Measurements from ENCODE around the gene CAPZA2. TPM values are rescaled to one million over a fixed set of nuclear protein-coding genes. Genes with fewer than 3 reads are reported as not detected.

Gene CAPZA2
- polyA plus RNA-seq, 2 of the 4 experiments (the other 2 are of a cell fraction), result 151 to 213 TPM

DNA sequence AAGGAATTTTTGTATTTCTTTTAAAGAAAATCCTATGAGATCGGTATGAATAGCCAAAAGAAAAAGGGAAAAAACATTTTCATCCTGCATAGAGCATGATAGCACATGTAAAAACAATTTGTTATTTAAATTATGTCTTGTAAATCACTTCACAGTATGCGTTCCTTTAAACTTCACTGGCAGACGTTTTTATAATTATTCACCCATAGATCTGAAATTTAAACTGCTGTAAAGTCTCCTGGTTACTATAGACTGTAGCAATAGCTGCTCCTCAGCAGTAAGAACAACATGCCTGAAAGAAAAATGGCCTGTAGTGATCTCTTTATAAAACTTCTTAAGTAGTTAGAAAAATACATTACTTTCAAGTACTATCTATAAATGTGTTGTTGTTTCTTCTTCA lies 26.5 kb downstream of the CAPZA2 start:
- POLR2A ChIA-PET, result no interaction called here
- no peak for ATAC-seq

DNA sequence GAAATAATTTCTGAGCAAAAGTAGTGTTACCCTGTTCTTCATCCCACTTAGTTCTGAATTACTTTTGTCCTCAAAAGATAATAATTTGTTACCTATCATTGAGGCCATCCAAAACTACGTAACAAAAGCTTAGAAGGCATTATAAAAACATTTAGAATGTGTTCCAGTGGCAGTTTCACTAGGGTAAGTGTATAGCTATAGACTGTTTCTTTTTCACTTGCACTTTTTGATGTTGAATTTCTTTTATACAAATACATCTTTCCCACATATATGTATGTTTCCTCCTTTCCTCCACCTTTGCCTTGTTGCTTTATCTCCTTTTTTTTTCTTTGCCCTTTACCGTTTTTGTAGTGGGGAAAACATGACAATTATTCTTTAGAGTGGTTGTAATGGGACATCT lies 33.5 kb downstream of the CAPZA2 start:
- H3K4me3 ChIP-seq, result no peak overlapping the region
- WGBS (ENCODE audit: missing lambda C conversion rate), result 70% methylated on average over 2 of the region's 2 CpGs
- no peak overlapping the region for H3K27ac ChIP-seq
- H3K4me2 ChIP-seq, result no peak overlapping the region
- ATAC-seq (no peak), DNase-seq (ENCODE audit: low read depth in 1 of 2, low spot score in 1 of 2) (no peak), FAIRE-seq (no peak)
- no peak for TF ChIP-seq KDM1A (IDR thresholded peaks at IDR 0.05; ENCODE audit: low read depth)
- no peak for TF ChIP-seq FOSL2 (IDR thresholded peaks at IDR 0.05)
- TF ChIP-seq FOSL2 (CRISPR knock-in tag; IDR thresholded peaks at IDR 0.05), result no peak
- TF ChIP-seq CHD2 (IDR thresholded peaks at IDR 0.05; ENCODE audit: low read length, partially characterized antibody), result no peak
- TF ChIP-seq RFX5 (IDR thresholded peaks at IDR 0.05), result no peak
- TF ChIP-seq JUN (IDR thresholded peaks at IDR 0.05), result no peak
- no peak for TF ChIP-seq CHD4 (IDR thresholded peaks at IDR 0.05; ENCODE audit: borderline replicate concordance)
- TF ChIP-seq POLR2AphosphoS2 (conservative IDR thresholded peaks at IDR 0.05; ENCODE audit: low read length), result no peak
- no peak for TF ChIP-seq SREBF2 (IDR thresholded peaks at IDR 0.05)
- no peak for TF ChIP-seq MAZ (IDR thresholded peaks at IDR 0.05; ENCODE audit: borderline replicate concordance, low read depth, low read length)
- TF ChIP-seq SMC3 (IDR thresholded peaks at IDR 0.05), result no peak
- TF ChIP-seq, protein P1, sequence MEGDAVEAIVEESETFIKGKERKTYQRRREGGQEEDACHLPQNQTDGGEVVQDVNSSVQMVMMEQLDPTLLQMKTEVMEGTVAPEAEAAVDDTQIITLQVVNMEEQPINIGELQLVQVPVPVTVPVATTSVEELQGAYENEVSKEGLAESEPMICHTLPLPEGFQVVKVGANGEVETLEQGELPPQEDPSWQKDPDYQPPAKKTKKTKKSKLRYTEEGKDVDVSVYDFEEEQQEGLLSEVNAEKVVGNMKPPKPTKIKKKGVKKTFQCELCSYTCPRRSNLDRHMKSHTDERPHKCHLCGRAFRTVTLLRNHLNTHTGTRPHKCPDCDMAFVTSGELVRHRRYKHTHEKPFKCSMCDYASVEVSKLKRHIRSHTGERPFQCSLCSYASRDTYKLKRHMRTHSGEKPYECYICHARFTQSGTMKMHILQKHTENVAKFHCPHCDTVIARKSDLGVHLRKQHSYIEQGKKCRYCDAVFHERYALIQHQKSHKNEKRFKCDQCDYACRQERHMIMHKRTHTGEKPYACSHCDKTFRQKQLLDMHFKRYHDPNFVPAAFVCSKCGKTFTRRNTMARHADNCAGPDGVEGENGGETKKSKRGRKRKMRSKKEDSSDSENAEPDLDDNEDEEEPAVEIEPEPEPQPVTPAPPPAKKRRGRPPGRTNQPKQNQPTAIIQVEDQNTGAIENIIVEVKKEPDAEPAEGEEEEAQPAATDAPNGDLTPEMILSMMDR (IDR thresholded peaks at IDR 0.05), result no peak
- TF ChIP-seq, protein P2, sequence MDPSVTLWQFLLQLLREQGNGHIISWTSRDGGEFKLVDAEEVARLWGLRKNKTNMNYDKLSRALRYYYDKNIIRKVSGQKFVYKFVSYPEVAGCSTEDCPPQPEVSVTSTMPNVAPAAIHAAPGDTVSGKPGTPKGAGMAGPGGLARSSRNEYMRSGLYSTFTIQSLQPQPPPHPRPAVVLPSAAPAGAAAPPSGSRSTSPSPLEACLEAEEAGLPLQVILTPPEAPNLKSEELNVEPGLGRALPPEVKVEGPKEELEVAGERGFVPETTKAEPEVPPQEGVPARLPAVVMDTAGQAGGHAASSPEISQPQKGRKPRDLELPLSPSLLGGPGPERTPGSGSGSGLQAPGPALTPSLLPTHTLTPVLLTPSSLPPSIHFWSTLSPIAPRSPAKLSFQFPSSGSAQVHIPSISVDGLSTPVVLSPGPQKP (IDR thresholded peaks at IDR 0.05; ENCODE audit: low read depth, low read length), result no peak
- no peak for TF ChIP-seq ZC3H11A (IDR thresholded peaks at IDR 0.05)
- TF ChIP-seq, protein P3, sequence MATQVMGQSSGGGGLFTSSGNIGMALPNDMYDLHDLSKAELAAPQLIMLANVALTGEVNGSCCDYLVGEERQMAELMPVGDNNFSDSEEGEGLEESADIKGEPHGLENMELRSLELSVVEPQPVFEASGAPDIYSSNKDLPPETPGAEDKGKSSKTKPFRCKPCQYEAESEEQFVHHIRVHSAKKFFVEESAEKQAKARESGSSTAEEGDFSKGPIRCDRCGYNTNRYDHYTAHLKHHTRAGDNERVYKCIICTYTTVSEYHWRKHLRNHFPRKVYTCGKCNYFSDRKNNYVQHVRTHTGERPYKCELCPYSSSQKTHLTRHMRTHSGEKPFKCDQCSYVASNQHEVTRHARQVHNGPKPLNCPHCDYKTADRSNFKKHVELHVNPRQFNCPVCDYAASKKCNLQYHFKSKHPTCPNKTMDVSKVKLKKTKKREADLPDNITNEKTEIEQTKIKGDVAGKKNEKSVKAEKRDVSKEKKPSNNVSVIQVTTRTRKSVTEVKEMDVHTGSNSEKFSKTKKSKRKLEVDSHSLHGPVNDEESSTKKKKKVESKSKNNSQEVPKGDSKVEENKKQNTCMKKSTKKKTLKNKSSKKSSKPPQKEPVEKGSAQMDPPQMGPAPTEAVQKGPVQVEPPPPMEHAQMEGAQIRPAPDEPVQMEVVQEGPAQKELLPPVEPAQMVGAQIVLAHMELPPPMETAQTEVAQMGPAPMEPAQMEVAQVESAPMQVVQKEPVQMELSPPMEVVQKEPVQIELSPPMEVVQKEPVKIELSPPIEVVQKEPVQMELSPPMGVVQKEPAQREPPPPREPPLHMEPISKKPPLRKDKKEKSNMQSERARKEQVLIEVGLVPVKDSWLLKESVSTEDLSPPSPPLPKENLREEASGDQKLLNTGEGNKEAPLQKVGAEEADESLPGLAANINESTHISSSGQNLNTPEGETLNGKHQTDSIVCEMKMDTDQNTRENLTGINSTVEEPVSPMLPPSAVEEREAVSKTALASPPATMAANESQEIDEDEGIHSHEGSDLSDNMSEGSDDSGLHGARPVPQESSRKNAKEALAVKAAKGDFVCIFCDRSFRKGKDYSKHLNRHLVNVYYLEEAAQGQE (IDR thresholded peaks at IDR 0.05), result no peak
- no peak for TF ChIP-seq HOXB13 (CRISPR knock-in tag; IDR thresholded peaks at IDR 0.05; ENCODE audit: low read depth)
- no peak for TF ChIP-seq FOSB (CRISPR knock-in tag; IDR thresholded peaks at IDR 0.05)
- no peak for TF ChIP-seq RARB (CRISPR knock-in tag; IDR thresholded peaks at IDR 0.05)
- no peak for TF ChIP-seq RCOR1 (IDR thresholded peaks at IDR 0.05; ENCODE audit: low read depth, low read length)
- TF ChIP-seq ZNF302 (CRISPR knock-in tag; IDR thresholded peaks at IDR 0.05), result no peak
- no peaks in the 10 kb centered on the region for H3K9me3 ChIP-seq
- H3K4me1 ChIP-seq, result no peaks in the 10 kb centered on the region
- ChIA-PET POLR2A (no interaction called here), CTCF (no interaction called here)

More for the DNA sequence above, 26.5 kb downstream of the CAPZA2 start:
- Histone ChIP-seq H3K27ac (no peak overlapping the region), H3K4me2 (no peak overlapping the region), H3K9me3 (no peaks in the 10 kb centered on the region), H3K4me1 (0 out of 3 replicates have a peak, but pooled peaks cover 4% of the 10 kb centered on the region), H3K4me3 (no peak overlapping the region)
- CTCF ChIA-PET, result interaction anchor here (1.3 to 1.4 kb wide), 2 partner anchors 19 to 41 kb away, joined by 4 read pairs; no protein-coding TSS in a partner anchor
- no peak for TF ChIP-seq CEBPB (IDR thresholded peaks at IDR 0.05)
- TF ChIP-seq FOXS1 (CRISPR knock-in tag; IDR thresholded peaks at IDR 0.05), result no peak
- TF ChIP-seq, protein P4, sequence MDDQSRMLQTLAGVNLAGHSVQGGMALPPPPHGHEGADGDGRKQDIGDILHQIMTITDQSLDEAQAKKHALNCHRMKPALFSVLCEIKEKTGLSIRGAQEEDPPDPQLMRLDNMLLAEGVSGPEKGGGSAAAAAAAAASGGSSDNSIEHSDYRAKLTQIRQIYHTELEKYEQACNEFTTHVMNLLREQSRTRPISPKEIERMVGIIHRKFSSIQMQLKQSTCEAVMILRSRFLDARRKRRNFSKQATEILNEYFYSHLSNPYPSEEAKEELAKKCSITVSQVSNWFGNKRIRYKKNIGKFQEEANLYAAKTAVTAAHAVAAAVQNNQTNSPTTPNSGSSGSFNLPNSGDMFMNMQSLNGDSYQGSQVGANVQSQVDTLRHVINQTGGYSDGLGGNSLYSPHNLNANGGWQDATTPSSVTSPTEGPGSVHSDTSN (IDR thresholded peaks at IDR 0.05), result no peak
- TF ChIP-seq ZNF302 (CRISPR knock-in tag; IDR thresholded peaks at IDR 0.05), result no peak
- no peak for TF ChIP-seq EHMT2 (IDR thresholded peaks at IDR 0.05; ENCODE audit: low read depth)
- TF ChIP-seq HEYL (CRISPR knock-in tag; IDR thresholded peaks at IDR 0.05), result no peak
- no peak for TF ChIP-seq JUN (IDR thresholded peaks at IDR 0.05)
- TF ChIP-seq, protein P5, sequence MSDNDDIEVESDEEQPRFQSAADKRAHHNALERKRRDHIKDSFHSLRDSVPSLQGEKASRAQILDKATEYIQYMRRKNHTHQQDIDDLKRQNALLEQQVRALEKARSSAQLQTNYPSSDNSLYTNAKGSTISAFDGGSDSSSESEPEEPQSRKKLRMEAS (IDR thresholded peaks at IDR 0.05), result no peak
- TF ChIP-seq ZFP36 (IDR thresholded peaks at IDR 0.05; ENCODE audit: borderline replicate concordance, partially characterized antibody), result no peak
- TF ChIP-seq, protein P6, sequence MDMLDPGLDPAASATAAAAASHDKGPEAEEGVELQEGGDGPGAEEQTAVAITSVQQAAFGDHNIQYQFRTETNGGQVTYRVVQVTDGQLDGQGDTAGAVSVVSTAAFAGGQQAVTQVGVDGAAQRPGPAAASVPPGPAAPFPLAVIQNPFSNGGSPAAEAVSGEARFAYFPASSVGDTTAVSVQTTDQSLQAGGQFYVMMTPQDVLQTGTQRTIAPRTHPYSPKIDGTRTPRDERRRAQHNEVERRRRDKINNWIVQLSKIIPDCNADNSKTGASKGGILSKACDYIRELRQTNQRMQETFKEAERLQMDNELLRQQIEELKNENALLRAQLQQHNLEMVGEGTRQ (IDR thresholded peaks at IDR 0.05), result no peak
- no peak for TF ChIP-seq POLR2A (IDR thresholded peaks at IDR 0.05; ENCODE audit: low read length)
- TF ChIP-seq RARB (CRISPR knock-in tag; IDR thresholded peaks at IDR 0.05), result no peak
- TF ChIP-seq NR3C1 (IDR thresholded peaks at IDR 0.05), result no peak
- no peak for TF ChIP-seq RFX5 (IDR thresholded peaks at IDR 0.05)
- TF ChIP-seq, protein P7, sequence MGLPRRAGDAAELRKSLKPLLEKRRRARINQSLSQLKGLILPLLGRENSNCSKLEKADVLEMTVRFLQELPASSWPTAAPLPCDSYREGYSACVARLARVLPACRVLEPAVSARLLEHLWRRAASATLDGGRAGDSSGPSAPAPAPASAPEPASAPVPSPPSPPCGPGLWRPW (IDR thresholded peaks at IDR 0.05), result no peak
- no peak for TF ChIP-seq BHLHE40 (IDR thresholded peaks at IDR 0.05; ENCODE audit: low read depth, low read length)
- no peak for TF ChIP-seq NFE2L2 (conservative IDR thresholded peaks at IDR 0.05; ENCODE audit: low read length)
- no peak for TF ChIP-seq JUNB (IDR thresholded peaks at IDR 0.05)
- 68% methylated on average over 3 of the region's 3 CpGs for WGBS (ENCODE audit: missing lambda C conversion rate)
- DNase-seq (ENCODE audit: low read depth in 1 of 2, low spot score in 1 of 2) (no peak), FAIRE-seq (no peak)

Measured in A549 (cell line).